Gastroesophageal sphincter (tissue), 4 donors: ENCODE results near the gene EEA1. TPM values are rescaled to one million over a fixed set of nuclear protein-coding genes. Genes with fewer than 3 reads are reported as not detected.

ENCODE experiments used
- ATAC-seq: fragments of 150-250 bp; one replicate; pipeline ENCODE4 v1.9.1; 2016; ENCODE audit warnings: mild to moderate bottlenecking, moderate library complexity
- H3K27ac ChIP-seq, 4 donors: fragments of 200-600 bp; sonication (generic) in 3 of 4; 1 replicate in 3 of 4; 2 replicates in 1 of 4; pipeline ENCODE4 v1.5.1; 2016 to 2019
- H3K27me3 ChIP-seq: fragments of 200-600 bp; sonication (generic); one replicate; pipeline ENCODE4 v1.5.1; 2019
- H3K36me3 ChIP-seq, 2 donors: fragments of 200-600 bp; sonication (generic); one replicate each; pipeline ENCODE4 v1.5.1; 2019; ENCODE audit warnings: control low read depth in 1 of 2
- H3K4me1 ChIP-seq, 3 donors: fragments of 200-600 bp; sonication (generic); 1 replicate in 2 of 3; 2 replicates in 1 of 3; pipeline ENCODE4 v1.5.1; 2016 to 2019; ENCODE audit warnings: control low read depth in 2 of 3
- H3K4me3 ChIP-seq, 2 donors: fragments of 200-600 bp; sonication (generic); one replicate each; pipeline ENCODE4 v1.5.1; 2019; ENCODE audit warnings: mild to moderate bottlenecking in 1 of 2, moderate library complexity in 1 of 2
- H3K9me3 ChIP-seq, 3 donors: fragments of 200-600 bp; sonication (generic); one replicate each; pipeline ENCODE4 v1.5.1; 2017 to 2019; ENCODE audit warnings: control low read depth in 2 of 3
- EP300 ChIP-seq: sonication (generic); formaldehyde crosslinking; IDR thresholded peaks from one replicate; pipeline ENCODE4 v1.6.1; 2017; ENCODE audit warnings: antibody characterized with exemption, mild to moderate bottlenecking
- POLR2A ChIP-seq, 2 donors: fragments of 450-650 bp; IDR thresholded peaks; one replicate each; pipeline ENCODE4 v1.6.1; 2017; ENCODE audit warnings: antibody characterized with exemption in 2 of 2, mild to moderate bottlenecking in 2 of 2, moderate library complexity in 1 of 2
- POLR2AphosphoS5 ChIP-seq: sonication (generic); formaldehyde crosslinking; IDR thresholded peaks from one replicate; pipeline ENCODE4 v1.6.1; 2017; ENCODE audit warnings: antibody characterized with exemption
- WGBS, 2 donors: methylation state at CpG; one replicate each; pipeline ENCODE4 v1.1.5; 2018; ENCODE audit warnings: low coverage in 1 of 2; 5-methylcytosine and 5-hydroxymethylcytosine counted together
- total RNA-seq, 4 donors: library from RNA; depleted of rRNA; stranded (reverse); fragments of >200 nt; gene quantifications; one replicate each; pipeline ENCODE4 v1.1.0, GENCODE V29; 2016
- TF ChIP-seq, protein P1 (sequence below), 4 experiments: fragments of 200-600 bp in 2 of 4; fragments of 450-650 bp in 2 of 4; sonication (generic) in 1 of 4; IDR thresholded peaks; one replicate each; pipeline ENCODE4 v1.5.1; 2017 to 2019; ENCODE audit warnings: antibody characterized with exemption in 4 of 4, mild to moderate bottlenecking in 2 of 4, moderate library complexity in 2 of 4

The EEA1 gene
- total RNA-seq, 4 donors from 2014 or later, result 25.0 to 37.1 (median 30.4) TPM

DNA sequence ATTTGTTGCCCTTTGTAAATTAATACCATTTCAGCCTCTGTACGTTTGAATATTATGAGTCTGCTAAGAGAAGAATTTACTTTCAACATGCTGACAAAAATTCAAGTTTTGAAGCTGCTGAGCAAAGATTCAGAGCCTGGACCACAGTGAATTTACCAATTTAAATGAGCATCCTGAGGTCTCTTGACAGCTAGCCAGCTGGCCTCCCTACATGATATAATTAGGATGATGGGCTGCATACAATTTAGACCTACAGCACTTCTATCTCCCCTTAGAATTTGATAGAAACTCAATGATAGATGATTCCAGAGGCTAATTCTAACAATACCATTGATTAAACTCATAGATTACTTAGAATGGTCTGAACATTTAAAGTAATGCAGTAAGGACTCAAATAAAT lies 10.0 kb upstream of the EEA1 start:
- Histone ChIP-seq H3K4me1 (no peaks in the 10 kb centered on the region), H3K9me3 (no peaks in the 10 kb centered on the region), H3K4me3 (no peak overlapping the region), H3K27ac (no peak overlapping the region), H3K27me3 (no peaks in the 10 kb centered on the region), H3K36me3 (no peaks in the 10 kb centered on the region)
- whole genome bisulfite sequencing, 2 donors, result 75 to 83% methylated on average over 1 of the region's 1 CpG
- ATAC-seq, result no peak
- no peak for TF ChIP-seq POLR2A (IDR thresholded peaks at IDR 0.05)
- TF ChIP-seq EP300, result no peak
- TF ChIP-seq POLR2AphosphoS5, result no peak
- TF ChIP-seq, protein P1, sequence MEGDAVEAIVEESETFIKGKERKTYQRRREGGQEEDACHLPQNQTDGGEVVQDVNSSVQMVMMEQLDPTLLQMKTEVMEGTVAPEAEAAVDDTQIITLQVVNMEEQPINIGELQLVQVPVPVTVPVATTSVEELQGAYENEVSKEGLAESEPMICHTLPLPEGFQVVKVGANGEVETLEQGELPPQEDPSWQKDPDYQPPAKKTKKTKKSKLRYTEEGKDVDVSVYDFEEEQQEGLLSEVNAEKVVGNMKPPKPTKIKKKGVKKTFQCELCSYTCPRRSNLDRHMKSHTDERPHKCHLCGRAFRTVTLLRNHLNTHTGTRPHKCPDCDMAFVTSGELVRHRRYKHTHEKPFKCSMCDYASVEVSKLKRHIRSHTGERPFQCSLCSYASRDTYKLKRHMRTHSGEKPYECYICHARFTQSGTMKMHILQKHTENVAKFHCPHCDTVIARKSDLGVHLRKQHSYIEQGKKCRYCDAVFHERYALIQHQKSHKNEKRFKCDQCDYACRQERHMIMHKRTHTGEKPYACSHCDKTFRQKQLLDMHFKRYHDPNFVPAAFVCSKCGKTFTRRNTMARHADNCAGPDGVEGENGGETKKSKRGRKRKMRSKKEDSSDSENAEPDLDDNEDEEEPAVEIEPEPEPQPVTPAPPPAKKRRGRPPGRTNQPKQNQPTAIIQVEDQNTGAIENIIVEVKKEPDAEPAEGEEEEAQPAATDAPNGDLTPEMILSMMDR (IDR thresholded peaks at IDR 0.05), result no peak

DNA sequence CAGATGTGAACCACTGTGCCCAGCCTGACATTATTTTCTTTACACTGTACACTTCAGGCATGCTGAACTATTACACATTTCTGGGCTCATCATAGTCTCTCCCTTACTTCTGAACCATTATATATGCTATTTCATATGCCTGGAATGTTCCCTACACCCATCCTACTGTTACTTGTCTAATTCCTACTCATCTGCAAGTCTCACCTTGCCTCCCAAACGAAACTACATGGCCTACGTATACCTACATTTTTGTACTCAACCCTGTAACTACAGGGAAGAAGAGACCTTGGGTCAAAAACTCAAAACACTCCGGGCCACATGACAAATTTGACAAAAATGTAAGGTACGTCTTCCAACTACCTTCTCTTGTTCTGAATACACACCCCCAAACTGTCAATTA lies 9.5 kb upstream of the EEA1 start:
- 80 to 93% methylated on average over 4 of the region's 4 CpGs for WGBS, 2 donors

GRCh38 chr12:92938018-92938417 lies 8.9 kb upstream of the EEA1 start:
- no peaks in the 10 kb centered on the region for H3K4me1 ChIP-seq
- H3K9me3 ChIP-seq, result no peaks in the 10 kb centered on the region
- no peak for ATAC-seq
- TF ChIP-seq EP300 (no peak), POLR2AphosphoS5 (no peak), POLR2A (IDR thresholded peaks at IDR 0.05) (no peak)
- TF ChIP-seq, protein P1 (IDR thresholded peaks at IDR 0.05), result no peak
- 89 to 95% methylated on average over 2 to 3 of the region's 3 CpGs for WGBS, 2 donors
- H3K27ac ChIP-seq, result no peak overlapping the region
- no peaks in the 10 kb centered on the region for H3K27me3 ChIP-seq
- no peak overlapping the region for H3K4me3 ChIP-seq
- no peaks in the 10 kb centered on the region for H3K36me3 ChIP-seq

More for the DNA sequence above, 9.5 kb upstream of the EEA1 start:
- Histone ChIP-seq H3K27me3 (no peaks in the 10 kb centered on the region), H3K9me3 (no peaks in the 10 kb centered on the region), H3K36me3 (no peaks in the 10 kb centered on the region), H3K4me1 (no peaks in the 10 kb centered on the region), H3K4me3 (no peak overlapping the region), H3K27ac (no peak overlapping the region)
- TF ChIP-seq EP300, result no peak
- TF ChIP-seq, protein P1 (IDR thresholded peaks at IDR 0.05), result no peak
- TF ChIP-seq POLR2A (IDR thresholded peaks at IDR 0.05), result no peak
- no peak for TF ChIP-seq POLR2AphosphoS5
- no peak for ATAC-seq

- Histone ChIP-seq H3K4me1 (peaks cover 0 to 8% (median 0%) of the 10 kb centered on the region in 3 donors), H3K4me3 (no peak overlapping the region), H3K27ac (no peak overlapping the region), H3K9me3 (no peaks in the 10 kb centered on the region), H3K36me3 (no peaks in the 10 kb centered on the region), H3K27me3 (no peaks in the 10 kb centered on the region)
- TF ChIP-seq, protein P1 (IDR thresholded peaks at IDR 0.05), result no peak
- TF ChIP-seq POLR2A (IDR thresholded peaks at IDR 0.05) (no peak), EP300 (no peak), POLR2AphosphoS5 (no peak)
- WGBS, 2 donors, result 84 to 93% methylated on average over 3 of the region's 3 CpGs
- ATAC-seq, result no peak
Measured at GRCh38 chr12:92933606-92934005, 4.5 kb upstream of the EEA1 start.

- ATAC-seq, result no peak
- H3K4me3 ChIP-seq, result peak overlapping the region in 1 of 2 donors; percentile 92
- WGBS, 2 donors, result 62 to 69% methylated on average over 3 of the region's 3 CpGs
Measured at GRCh38 chr12:92930421-92930820, 1.3 kb upstream of the EEA1 start.

More at GRCh38 chr12:92930421-92930820, 1.3 kb upstream of the EEA1 start:
- H3K4me1 ChIP-seq, result peaks cover 0 to 36% (median 5%) of the 10 kb centered on the region in 3 donors
- TF ChIP-seq EP300, result no peak
- TF ChIP-seq POLR2A (IDR thresholded peaks at IDR 0.05), result no peak
- TF ChIP-seq, protein P1 (IDR thresholded peaks at IDR 0.05), result no peak
- TF ChIP-seq POLR2AphosphoS5, result no peak
- no peaks in the 10 kb centered on the region for H3K27me3 ChIP-seq
- no peaks in the 10 kb centered on the region for H3K36me3 ChIP-seq
- peak overlapping the region in 3 of 4 donors; percentile 96 to 99 (median 97) for H3K27ac ChIP-seq
- no peaks in the 10 kb centered on the region for H3K9me3 ChIP-seq
